H1 (cell line): ENCODE results near the gene ROBO4. TPM values are rescaled to one million over a fixed set of nuclear protein-coding genes. Genes with fewer than 3 reads are reported as not detected.

Experiments
- CTCF ChIA-PET: fragments of 300-600 bp; sonication (Branson Sonifier 250); formaldehyde crosslinking; loops from one replicate; lab custom pipeline; 2021; ENCODE audit not compliant: partially characterized antibody; lab: Charles Lee
- POLR2A ChIA-PET: fragments of 300-600 bp; sonication (Branson Sonifier 250); formaldehyde crosslinking; loops from one replicate; lab custom pipeline; 2021; ENCODE audit warnings: inconsistent platforms; ENCODE audit not compliant: partially characterized antibody; lab: Charles Lee
- DNase-seq, 2 experiments: peaks; one replicate each; pipeline versions ENCODE4 v3.0.0 to v3.0.0-alpha.2; 2010 to 2022; ENCODE audit warnings: low spot score in 2 of 2, low read depth in 1 of 2, mixed read lengths in 1 of 2
- FAIRE-seq: peaks from 2 replicates; lab custom pipeline; 2011; peaks lifted over from hg19 to GRCh38; lab: Jason Lieb, UNC
- H2AFZ ChIP-seq: 2 replicates; pipeline ENCODE4 v1.8.1; 2012; ENCODE audit warnings: low read length, inconsistent platforms
- H2AK5ac ChIP-seq: 2 replicates; pipeline ENCODE4 v1.6.1; 2013; ENCODE audit warnings: low read depth, low read length
- H2BK120ac ChIP-seq: replicated peaks from 2 replicates; pipeline ENCODE3; 2013; ENCODE audit warnings: low read depth, low read length, inconsistent platforms
- H2BK12ac ChIP-seq: 2 replicates; pipeline ENCODE4 v1.6.1; 2013; ENCODE audit warnings: low read depth, low read length
- H2BK15ac ChIP-seq: 2 replicates; pipeline ENCODE4 v1.6.1; 2013; ENCODE audit warnings: low read length
- H2BK20ac ChIP-seq: 2 replicates; pipeline ENCODE4 v1.6.1; 2013; ENCODE audit warnings: low read length
- H2BK5ac ChIP-seq: 2 replicates; pipeline ENCODE4 v1.6.1; 2013; ENCODE audit warnings: low read depth, low read length
- H3K14ac ChIP-seq: 2 replicates; pipeline ENCODE4 v1.6.1; 2013; ENCODE audit warnings: inconsistent platforms; ENCODE audit not compliant: insufficient read length
- H3K18ac ChIP-seq: 2 replicates; pipeline ENCODE4 v1.6.1; 2013; ENCODE audit warnings: low read length; ENCODE audit errors: extremely low read depth
- H3K23ac ChIP-seq: 2 replicates; pipeline ENCODE4 v1.6.1; 2013; ENCODE audit warnings: inconsistent platforms; ENCODE audit not compliant: insufficient read length
- H3K23me2 ChIP-seq: 2 replicates; pipeline ENCODE4 v1.6.1; 2013; ENCODE audit warnings: low read depth, low read length
- H3K27ac ChIP-seq: 2 replicates; pipeline ENCODE4 v1.6.1; 2011; ENCODE audit warnings: low read depth, low read length, inconsistent platforms
- H3K27me3 ChIP-seq, 4 experiments: replicated peaks in 1 of 4; 1 replicate in 1 of 4; 2 replicates in 3 of 4; pipeline versions ENCODE4 v1.6.1 to v1.8.1; 2011 to 2013; ENCODE audit warnings: low read length in 3 of 4, mild to moderate bottlenecking in 3 of 4, inconsistent platforms in 2 of 4, mixed read lengths in 2 of 4, moderate library complexity in 1 of 4; ENCODE audit not compliant: control insufficient read depth in 3 of 4, insufficient read depth in 3 of 4; ENCODE audit errors: extremely low read depth in 1 of 4
- H3K36me3 ChIP-seq, 4 experiments: 2 replicates each; pipeline versions ENCODE4 v1.6.1 to v1.8.1; 2011 to 2013; ENCODE audit warnings: mild to moderate bottlenecking in 4 of 4, low read length in 3 of 4, moderate library complexity in 2 of 4, control low read depth in 1 of 4, inconsistent platforms in 1 of 4; ENCODE audit not compliant: insufficient read depth in 4 of 4, control insufficient read depth in 2 of 4
- H3K4ac ChIP-seq: replicated peaks from 2 replicates; pipeline ENCODE3; 2013; ENCODE audit warnings: low read length, low read depth, mixed read lengths, inconsistent platforms; ENCODE audit not compliant: insufficient read length
- H3K4me1 ChIP-seq, 4 experiments: replicated peaks in 1 of 4; 1 replicate in 1 of 4; 2 replicates in 3 of 4; pipeline versions ENCODE4 v1.6.1 to v1.8.1; 2011 to 2013; ENCODE audit warnings: low read length in 3 of 4, inconsistent platforms in 2 of 4, mixed read lengths in 1 of 4; ENCODE audit not compliant: insufficient read depth in 4 of 4, control insufficient read depth in 3 of 4
- H3K4me2 ChIP-seq, 2 experiments: 2 replicates each; pipeline versions ENCODE4 v1.6.1 to v1.8.1; 2011 to 2013; ENCODE audit warnings: low read depth in 2 of 2, low read length in 2 of 2, control low read depth in 1 of 2, inconsistent platforms in 1 of 2, mild to moderate bottlenecking in 1 of 2; ENCODE audit not compliant: insufficient read depth in 1 of 2
- H3K4me3 ChIP-seq, 4 experiments: fragments of 200-600, 300-600 bp in 1 of 4; sonication (generic), shearing (Covaris generic), sonication (Bioruptor Twin) in 1 of 4; 2 replicates each; pipeline versions ENCODE4 v1.5.1 to v1.8.1; 2011 to 2016; ENCODE audit warnings: low read length in 4 of 4, low read depth in 3 of 4, control low read depth in 2 of 4, inconsistent platforms in 2 of 4, mild to moderate bottlenecking in 2 of 4, mixed read lengths in 1 of 4, moderate library complexity in 1 of 4; ENCODE audit not compliant: insufficient read depth in 2 of 4; ENCODE audit errors: extremely low read depth in 1 of 4
- H3K56ac ChIP-seq: replicated peaks from 2 replicates; pipeline ENCODE3; 2013; ENCODE audit warnings: low read depth, mild to moderate bottlenecking, mixed read lengths, low read length, inconsistent platforms; ENCODE audit not compliant: insufficient read length
- H3K79me1 ChIP-seq: 2 replicates; pipeline ENCODE4 v1.6.1; 2013; ENCODE audit warnings: low read depth, low read length, control low read depth
- H3K79me2 ChIP-seq, 2 experiments: 2 replicates each; pipeline versions ENCODE4 v1.6.1 to v1.8.1; 2012 to 2013; ENCODE audit warnings: low read length in 2 of 2, mild to moderate bottlenecking in 2 of 2, inconsistent platforms in 1 of 2; ENCODE audit not compliant: insufficient read depth in 2 of 2, control insufficient read depth in 1 of 2
- H3K9ac ChIP-seq, 4 experiments: replicated peaks in 1 of 4; 1 replicate in 1 of 4; 2 replicates in 3 of 4; pipeline versions ENCODE4 v1.6.1 to v1.8.1; 2011 to 2013; ENCODE audit warnings: low read depth in 3 of 4, low read length in 3 of 4, control low read depth in 2 of 4, mild to moderate bottlenecking in 2 of 4, moderate library complexity in 2 of 4, inconsistent platforms in 1 of 4; ENCODE audit errors: extremely low read depth in 1 of 4
- H3K9me3 ChIP-seq, 2 experiments: 2 replicates each; pipeline versions ENCODE4 v1.6.1 to v1.8.1; 2012 to 2013; ENCODE audit warnings: mild to moderate bottlenecking in 2 of 2, moderate library complexity in 2 of 2, control low read depth in 1 of 2, inconsistent platforms in 1 of 2, low read depth in 1 of 2, low read length in 1 of 2, mixed read lengths in 1 of 2; ENCODE audit not compliant: insufficient read depth in 2 of 2
- H4K20me1 ChIP-seq, 2 experiments: replicated peaks in 1 of 2; 2 replicates each; pipeline versions ENCODE3 to v1.8.1; 2011 to 2013; ENCODE audit warnings: inconsistent platforms in 2 of 2, low read length in 2 of 2, mild to moderate bottlenecking in 1 of 2; ENCODE audit not compliant: insufficient read depth in 2 of 2, control insufficient read depth in 1 of 2
- H4K5ac ChIP-seq: 2 replicates; pipeline ENCODE4 v1.6.1; 2013; ENCODE audit warnings: low read length, low read depth, mixed read lengths, inconsistent platforms; ENCODE audit not compliant: insufficient read length
- H4K8ac ChIP-seq: 2 replicates; pipeline ENCODE4 v1.8.0; 2013; ENCODE audit warnings: mild to moderate bottlenecking, moderate library complexity, low read length, inconsistent platforms; ENCODE audit not compliant: insufficient read depth; ENCODE audit errors: extremely low read depth
- H4K91ac ChIP-seq: replicated peaks from 2 replicates; pipeline ENCODE3; 2013; ENCODE audit warnings: low read length, mixed read lengths, inconsistent platforms; ENCODE audit not compliant: insufficient read length
- CBX5 ChIP-seq: fragments of 300-800, 300-1000 bp; sonication (generic); IDR thresholded peaks from 2 replicates; pipeline ENCODE4 v1.7.1; 2016; ENCODE audit warnings: antibody characterized with exemption, low read length, low read depth
- CREB1 ChIP-seq: IDR thresholded peaks from 2 replicates; pipeline ENCODE4 v1.6.1; 2012; ENCODE audit warnings: inconsistent platforms
- EGR1 ChIP-seq: IDR thresholded peaks from 2 replicates; pipeline ENCODE4 v1.6.1; 2011; ENCODE audit warnings: low read depth, low read length, borderline replicate concordance
- EZH2 ChIP-seq: fragments of 200-600 bp; sonication (generic); IDR thresholded peaks from 2 replicates; pipeline ENCODE4 v1.7.1; 2012; ENCODE audit warnings: low read depth, mild to moderate bottlenecking, moderate library complexity, low read length, inconsistent platforms; ENCODE audit not compliant: severe bottlenecking
- FOSL1 ChIP-seq: IDR thresholded peaks from 2 replicates; pipeline ENCODE4 v1.6.1; 2011; ENCODE audit warnings: mild to moderate bottlenecking, low read depth, low read length, moderate library complexity; ENCODE audit not compliant: insufficient read depth
- GTF2F1 ChIP-seq: IDR thresholded peaks from 2 replicates; pipeline ENCODE4 v1.6.1; 2012; ENCODE audit warnings: low read depth, low read length, improper control_type of control experiment, borderline replicate concordance
- KDM1A ChIP-seq: fragments of 200-600, 300-600 bp; sonication (generic); IDR thresholded peaks from 2 replicates; pipeline ENCODE4 v1.7.1; 2016; ENCODE audit warnings: mild to moderate bottlenecking, low read length, borderline replicate concordance
- RFX5 ChIP-seq: IDR thresholded peaks from 2 replicates; pipeline ENCODE4 v1.6.1; 2011; ENCODE audit warnings: low read depth, low read length, improper control_type of control experiment, borderline replicate concordance
- SP4 ChIP-seq: IDR thresholded peaks from 2 replicates; pipeline ENCODE4 v1.6.1; 2012; ENCODE audit warnings: low read length, inconsistent platforms
- TAF7 ChIP-seq: optimal IDR thresholded peaks from 2 replicates; pipeline ENCODE3; 2011; ENCODE audit warnings: low read depth, mild to moderate bottlenecking, inconsistent platforms, low read length, moderate library complexity, borderline replicate concordance
- WGBS, 2 experiments: shearing (Covaris generic) in 1 of 2; methylation state at CpG; one replicate each; pipeline versions ENCODE4 v1.1.6 to v1.1.7; 2013 to 2015; ENCODE audit warnings: low lambda C conversion rate in 2 of 2, mixed read lengths in 2 of 2, inconsistent platforms in 1 of 2, low coverage in 1 of 2, missing lambda C conversion rate in 1 of 2; ENCODE audit not compliant: insufficient replicate concordance in 2 of 2, insufficient coverage in 1 of 2, insufficient read length in 1 of 2; ENCODE audit errors: extremely low coverage in 1 of 2, missing lambda C conversion rate in 1 of 2; 5-methylcytosine and 5-hydroxymethylcytosine counted together
- polyA plus RNA-seq, 7 experiments: library from polyadenylated mRNA; depleted of rRNA in 3 of 7; stranded (reverse) in 5 of 7; unstranded in 2 of 7; fragments of >200 nt in 5 of 7; fragments of 200-250 nt in 2 of 7; gene quantifications; 1 replicate in 5 of 7; 2 replicates in 1 of 7; 4 replicates in 1 of 7; pipeline versions ENCODE4 v1.2.1 to v1.2.3, GENCODE V29; 2011 to 2013; ENCODE audit warnings: missing spikeins in 2 of 7, mixed read lengths in 2 of 7
- total RNA-seq: library from RNA; stranded (reverse); fragmentation: NEBNext Ultra II Directional; extraction: Animal tissue kit (Norgen Biotek cat#: 25700); gene quantifications from 2 replicates; pipeline ENCODE4 v1.2.1, GENCODE V29; 2021
- TF ChIP-seq, protein P1 (sequence below): IDR thresholded peaks from 2 replicates; pipeline ENCODE4 v1.6.1; 2011; ENCODE audit warnings: low read length, improper control_type of control experiment
- TF ChIP-seq, protein P2 (sequence below): IDR thresholded peaks from 2 replicates; pipeline ENCODE4 v1.6.1; 2012; ENCODE audit warnings: inconsistent platforms

ROBO4 gene
- total and polyA plus RNA-seq, 2 of the 8 experiments (the other 6 are each of a cell fraction or from before 2014, with no cell fraction given): 0.03 TPM; not detected in 1

DNA sequence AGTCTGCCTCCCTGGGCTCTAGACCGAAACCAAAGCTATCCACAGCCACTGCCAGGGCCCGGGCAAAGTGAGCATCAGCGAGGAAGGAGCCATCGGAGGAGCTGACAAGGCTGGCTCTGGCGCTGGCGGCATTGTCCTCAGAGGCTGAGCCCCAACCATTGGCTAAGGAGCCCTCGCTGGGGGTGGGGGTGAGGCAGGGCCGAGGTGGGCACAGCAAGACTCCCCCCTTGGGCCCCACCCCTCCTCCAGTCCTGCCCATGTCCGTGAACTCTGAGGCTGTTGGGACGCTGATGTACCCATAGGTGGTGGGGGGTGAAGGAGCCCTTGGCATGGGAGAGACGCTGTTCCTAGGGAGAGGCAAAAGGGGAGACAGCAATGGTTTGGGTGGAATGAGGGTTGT is 11.2 kb downstream of the ROBO4 start:
- Histone ChIP-seq H3K27me3 (peaks cover 0 to 3% (median under 1%) of the 10 kb centered on the region in 4 experiments; a peak in 2 of 7 replicates), H3K9ac (no peak overlapping the region), H3K56ac (no peak overlapping the region), H3K23ac (no peak overlapping the region), H4K8ac (peak overlapping the region; percentile 35; the same call in 1 of the 2 replicates), H4K5ac (no peak overlapping the region), H3K23me2 (no peaks in the 10 kb centered on the region), H4K20me1 (no peaks in the 10 kb centered on the region), H3K4me1 (peaks cover 0 to 2% (median 0%) of the 10 kb centered on the region in 4 experiments; a peak in 2 of 7 replicates), H2AFZ (no peak overlapping the region), H2AK5ac (no peak overlapping the region), H3K4ac (no peak overlapping the region), H2BK20ac (no peak overlapping the region), H2BK15ac (no peak overlapping the region), H2BK120ac (no peak overlapping the region), H3K27ac (no peak overlapping the region), H3K4me3 (no peak overlapping the region), H3K18ac (no peak overlapping the region), H3K79me2 (no peaks in the 10 kb centered on the region), H3K36me3 (no peaks in the 10 kb centered on the region), H3K79me1 (no peaks in the 10 kb centered on the region), H3K9me3 (no peaks in the 10 kb centered on the region), H2BK5ac (no peak overlapping the region), H2BK12ac (no peak overlapping the region), H3K14ac (no peak overlapping the region), H4K91ac (no peak overlapping the region), H3K4me2 (no peak overlapping the region)
- FAIRE-seq (no peak), DNase-seq (peak in 1 of 2 experiments; percentile 41)
- 87% methylated on average over 11 of the region's 11 CpGs; no CpG with 5 or more reads in 1 of the 2 experiments for WGBS, 2 experiments
- ChIA-PET CTCF (interaction anchor here (0.8 to 3.5 kb wide), 9 partner anchors 9 to 201 kb away, joined by 3 to 13 read pairs (median 5); partner anchors contain the start of gene ROBO4), POLR2A (interaction anchor here (0.9 to 2.0 kb wide), 4 partner anchors 9 to 14 kb away, joined by 3 to 7 read pairs (median 3); no protein-coding TSS in a partner anchor)
- no peak for TF ChIP-seq CREB1
- no peak for TF ChIP-seq FOSL1
- TF ChIP-seq TAF7: no peak
- TF ChIP-seq EGR1: no peak
- TF ChIP-seq CBX5: no peak
- no peak for TF ChIP-seq SP4
- TF ChIP-seq, protein P1, sequence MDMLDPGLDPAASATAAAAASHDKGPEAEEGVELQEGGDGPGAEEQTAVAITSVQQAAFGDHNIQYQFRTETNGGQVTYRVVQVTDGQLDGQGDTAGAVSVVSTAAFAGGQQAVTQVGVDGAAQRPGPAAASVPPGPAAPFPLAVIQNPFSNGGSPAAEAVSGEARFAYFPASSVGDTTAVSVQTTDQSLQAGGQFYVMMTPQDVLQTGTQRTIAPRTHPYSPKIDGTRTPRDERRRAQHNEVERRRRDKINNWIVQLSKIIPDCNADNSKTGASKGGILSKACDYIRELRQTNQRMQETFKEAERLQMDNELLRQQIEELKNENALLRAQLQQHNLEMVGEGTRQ: no peak
- TF ChIP-seq KDM1A: no peak
- TF ChIP-seq GTF2F1: no peak
- TF ChIP-seq EZH2: no peak
- no peak for TF ChIP-seq RFX5
- TF ChIP-seq, protein P2, sequence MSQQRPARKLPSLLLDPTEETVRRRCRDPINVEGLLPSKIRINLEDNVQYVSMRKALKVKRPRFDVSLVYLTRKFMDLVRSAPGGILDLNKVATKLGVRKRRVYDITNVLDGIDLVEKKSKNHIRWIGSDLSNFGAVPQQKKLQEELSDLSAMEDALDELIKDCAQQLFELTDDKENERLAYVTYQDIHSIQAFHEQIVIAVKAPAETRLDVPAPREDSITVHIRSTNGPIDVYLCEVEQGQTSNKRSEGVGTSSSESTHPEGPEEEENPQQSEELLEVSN: no peak
